GM12875 (cell line): ENCODE data around the gene CPN2.

Experiments used
- H3K4me3 ChIP-seq: one replicate; pipeline ENCODE4 v1.5.1; 2011; ENCODE audit warnings: low read depth, low read length, control low read depth
- CTCF ChIP-seq: IDR thresholded peaks from 2 replicates; pipeline ENCODE4 v1.5.1; 2011; ENCODE audit warnings: low read depth, mild to moderate bottlenecking, control low read depth, inconsistent platforms, low read length, moderate library complexity, borderline replicate concordance; ENCODE audit not compliant: insufficient read depth

Gene CPN2

GRCh38 chr3:194293546-194294198 is 57.5 kb downstream of the CPN2 start:
- no peak overlapping the region for H3K4me3 ChIP-seq
- no peak for TF ChIP-seq CTCF

GRCh38 chr3:194292331-194292730 is 58.8 kb downstream of the CPN2 start:
- TF ChIP-seq CTCF = no peak
- no peak overlapping the region for H3K4me3 ChIP-seq
